Stimulated activated CD8-positive, alpha-beta memory T cell treated with anti-CD3 and anti-CD28 coated beads, Interleukin-4, amount 100 ng/mL, for 24 hours (primary cell): ENCODE measurements around the gene CYB5D1.

ENCODE experiments used
- DNase-seq: peaks from one replicate; pipeline ENCODE4 v3.0.0-alpha.2; 2020; ENCODE audit warnings: low read depth

Gene CYB5D1

DNA sequence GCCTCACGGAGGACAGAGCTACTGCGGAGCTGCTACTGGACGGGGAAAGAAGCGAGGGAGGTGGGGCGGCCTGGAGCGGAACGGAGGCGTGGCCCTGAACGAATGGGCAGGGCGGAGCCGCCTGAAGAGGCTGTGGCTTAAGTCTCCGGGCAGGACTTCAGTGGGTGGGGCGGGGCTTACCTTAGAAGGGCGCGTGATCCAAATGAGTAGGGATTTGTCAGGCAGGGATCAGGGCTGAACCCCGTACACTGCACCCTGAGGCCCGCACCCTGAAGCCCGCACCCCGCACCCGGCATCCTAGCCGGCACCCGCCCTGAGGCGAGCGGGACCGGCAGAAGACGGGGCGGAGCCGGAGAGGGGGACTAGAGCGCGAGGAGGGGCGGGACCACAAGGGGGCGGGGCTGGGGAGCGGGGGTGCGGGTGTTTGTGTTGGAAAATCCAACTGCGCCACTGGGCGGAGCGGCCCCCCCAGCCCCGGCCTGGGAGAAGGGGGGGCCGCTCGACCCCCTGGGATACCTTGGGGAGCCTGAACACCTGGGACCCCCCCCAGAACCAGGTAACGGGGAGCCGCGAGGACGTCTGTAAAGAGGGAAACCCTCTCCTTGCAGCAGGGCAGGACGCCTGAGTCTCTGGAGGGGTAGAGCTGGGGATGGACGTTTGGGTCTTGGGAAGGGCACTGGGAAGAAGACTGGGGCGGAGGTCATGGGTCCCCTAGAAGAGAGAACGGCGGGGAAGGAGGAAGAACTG lies 23.8 kb upstream of the CYB5D1 start, which contains the start of gene KDM6B:
TSS of gene KDM6B (plus strand) at position 423 of the 747 bp plus-strand sequence. CDS start 11,338 bp downstream, outside the sequence.
- peak; percentile 77 for DNase-seq

DNA sequence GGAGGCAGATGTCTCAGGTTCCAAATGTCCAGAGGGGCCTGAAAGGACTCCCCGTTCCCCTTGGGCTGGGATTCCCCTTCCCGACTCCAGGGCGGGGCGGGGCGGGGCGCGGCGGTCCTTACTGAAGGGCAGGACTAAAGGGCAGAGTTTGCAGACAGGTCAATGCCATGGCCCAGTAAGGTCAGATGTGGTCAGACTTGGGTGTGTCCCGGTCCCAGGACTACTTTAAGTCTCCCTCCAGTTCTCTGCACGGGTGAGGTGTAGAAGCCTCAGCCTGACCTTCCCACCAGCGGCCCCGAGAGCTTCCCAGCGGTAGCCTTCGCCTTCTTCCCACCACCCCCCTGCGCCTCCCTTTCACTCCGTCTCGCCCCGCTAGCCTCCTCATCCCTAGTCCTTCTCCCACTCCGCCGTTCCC lies 23.3 kb upstream of the CYB5D1 start:
- DNase-seq = no peak

DNA sequence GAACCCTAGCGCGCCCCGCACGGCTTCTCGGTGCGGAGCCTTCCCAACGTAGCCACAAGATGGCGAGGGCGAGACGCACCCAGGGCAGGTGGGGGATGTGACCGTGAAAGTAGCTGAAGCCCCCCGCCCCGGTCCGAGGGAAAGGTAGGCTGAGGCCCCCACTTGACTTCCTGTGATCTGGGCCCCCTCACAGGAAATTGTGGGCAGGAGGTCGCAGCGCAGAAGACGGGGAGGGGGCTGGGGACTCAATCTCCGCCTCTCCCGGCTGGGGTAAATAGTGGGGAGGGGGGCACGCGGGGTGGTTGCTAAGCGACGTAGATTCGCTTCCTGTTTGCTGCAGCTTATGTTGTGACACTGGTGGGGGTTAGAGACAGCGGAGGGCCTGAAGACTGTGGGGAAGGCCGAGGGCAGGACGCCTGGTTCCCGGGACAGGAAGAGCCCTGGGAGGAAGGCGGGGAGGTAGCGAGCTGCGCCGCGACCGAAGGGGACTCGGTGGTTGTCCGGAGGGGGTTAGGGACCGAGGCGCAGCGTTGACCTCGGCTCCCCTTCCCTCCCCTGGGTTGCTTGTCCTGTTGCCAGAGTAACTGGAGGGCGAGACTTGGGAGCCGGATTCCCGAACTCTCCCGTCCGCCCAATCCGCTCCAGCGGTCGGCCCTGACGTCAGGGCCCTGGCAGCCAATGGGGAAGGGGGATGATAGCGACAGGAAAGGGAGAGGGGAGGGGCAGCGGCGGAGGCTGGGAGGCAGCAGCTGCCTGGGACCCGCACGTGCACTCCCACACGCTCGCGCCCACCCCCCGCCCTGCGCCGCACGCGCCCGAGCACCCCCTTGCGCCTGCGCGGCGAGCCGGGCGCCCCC lies 22.6 kb upstream of the CYB5D1 start:
- DNase-seq = peak; percentile 82

DNA sequence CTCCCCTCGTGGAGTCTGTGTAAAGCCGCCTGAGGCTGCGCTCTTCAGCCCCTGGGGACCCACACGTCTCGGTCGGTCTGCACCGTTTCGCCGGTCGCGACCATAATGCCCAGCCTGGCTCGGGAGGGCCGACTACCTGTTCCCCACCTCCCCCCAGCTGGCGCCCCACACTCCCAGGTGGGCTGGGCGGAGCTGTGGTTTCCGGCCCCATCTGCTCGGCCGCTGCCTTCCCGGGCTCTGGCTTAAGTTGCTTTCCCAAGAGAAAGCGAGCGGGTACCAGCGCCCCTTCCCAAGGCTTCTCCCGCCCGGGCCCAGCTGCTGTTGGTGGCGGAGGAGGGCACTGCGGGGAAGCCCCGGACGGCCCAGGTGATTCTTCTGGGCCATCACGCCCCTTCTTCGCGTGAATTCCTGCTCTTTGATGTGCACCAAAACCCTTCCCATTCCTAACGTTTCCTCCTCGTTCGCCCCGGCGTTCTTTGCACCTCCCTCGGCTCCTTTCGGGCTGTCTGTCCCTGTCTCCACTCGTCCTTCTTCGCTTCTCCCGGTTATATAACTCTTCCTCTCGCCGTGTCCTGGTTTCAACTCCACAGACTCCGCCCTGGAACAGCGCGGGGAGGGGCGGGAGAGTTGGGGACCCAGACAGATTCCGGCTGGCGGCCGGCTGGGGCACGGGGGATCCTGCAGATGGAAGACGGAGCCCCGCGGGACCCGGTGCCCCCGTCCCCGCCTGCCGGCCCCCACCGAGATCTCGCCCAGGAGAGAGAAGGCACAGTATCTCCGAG lies 21.8 kb upstream of the CYB5D1 start:
- DNase-seq = no peak

DNA sequence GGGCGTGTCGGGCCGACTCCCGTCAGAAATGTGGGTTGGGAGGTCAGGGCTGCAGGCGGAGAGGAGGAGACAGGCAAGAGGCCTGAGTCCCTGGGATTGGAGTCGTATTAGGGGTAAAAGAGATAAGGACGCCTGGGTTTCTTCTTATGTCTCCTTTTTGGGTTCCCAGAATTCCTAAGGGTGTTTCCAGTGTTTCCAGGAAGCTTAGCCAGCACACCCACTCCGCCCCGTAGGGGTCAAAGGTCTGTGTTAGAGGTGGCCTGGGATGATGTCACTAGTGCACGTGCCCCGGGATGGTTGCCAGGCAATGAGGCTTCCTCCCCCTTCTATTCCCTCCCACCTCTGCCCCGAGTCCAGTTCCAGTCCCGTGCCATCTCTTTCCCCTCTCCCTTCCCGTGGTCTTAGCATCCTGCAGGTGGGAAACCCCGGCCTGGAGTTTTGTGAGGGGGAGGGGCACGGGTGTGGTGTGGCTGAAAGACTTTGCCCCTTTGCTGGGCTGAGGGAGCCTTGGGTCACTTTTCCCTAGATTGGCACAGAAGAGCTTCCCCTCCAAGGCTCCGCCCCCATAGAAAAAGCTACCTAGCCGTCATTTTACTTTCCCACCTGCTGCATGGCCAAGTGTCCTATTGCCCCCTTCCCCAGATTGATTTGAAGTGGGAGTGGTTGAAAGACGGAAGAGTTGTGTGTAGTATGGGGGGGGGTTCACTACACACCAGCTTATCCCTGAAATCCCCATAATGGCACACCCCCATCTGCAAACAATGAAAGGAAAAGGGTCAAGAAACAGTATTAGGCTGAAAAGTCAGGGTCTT lies 21.0 kb upstream of the CYB5D1 start:
- DNase-seq = peak; percentile 46

DNA sequence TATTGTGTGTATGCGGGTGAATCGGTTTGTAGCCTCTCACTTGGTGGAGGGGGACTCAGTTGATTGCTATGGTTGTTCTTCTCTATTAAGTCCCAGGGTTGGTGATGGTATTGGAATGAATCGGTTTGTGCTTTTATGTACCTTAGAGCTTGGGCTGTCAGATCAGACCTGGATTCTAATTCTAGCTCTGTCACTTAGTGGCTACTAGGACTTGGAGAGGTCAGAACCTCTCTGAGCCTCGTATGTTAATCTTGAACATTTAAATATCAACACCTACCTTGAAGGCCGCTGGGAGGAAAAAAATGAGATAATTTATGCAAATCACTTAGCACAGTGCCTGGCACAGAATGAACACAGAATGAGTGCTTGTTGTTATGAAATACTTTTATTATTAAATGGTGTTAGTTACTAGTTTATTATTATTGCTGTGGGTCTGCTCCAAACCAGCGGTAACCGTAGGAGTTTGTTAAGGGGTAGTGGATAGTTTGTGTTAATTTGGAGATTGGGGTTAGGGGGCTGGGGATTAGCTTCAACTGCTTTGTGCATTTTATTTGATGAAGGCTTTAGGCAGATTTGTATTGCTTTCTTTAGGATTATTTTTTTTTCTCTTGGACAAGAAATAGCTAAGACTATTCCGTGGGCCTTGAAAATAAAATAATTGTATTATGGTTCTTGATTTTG lies 20.3 kb upstream of the CYB5D1 start:
- DNase-seq = no peak

DNA sequence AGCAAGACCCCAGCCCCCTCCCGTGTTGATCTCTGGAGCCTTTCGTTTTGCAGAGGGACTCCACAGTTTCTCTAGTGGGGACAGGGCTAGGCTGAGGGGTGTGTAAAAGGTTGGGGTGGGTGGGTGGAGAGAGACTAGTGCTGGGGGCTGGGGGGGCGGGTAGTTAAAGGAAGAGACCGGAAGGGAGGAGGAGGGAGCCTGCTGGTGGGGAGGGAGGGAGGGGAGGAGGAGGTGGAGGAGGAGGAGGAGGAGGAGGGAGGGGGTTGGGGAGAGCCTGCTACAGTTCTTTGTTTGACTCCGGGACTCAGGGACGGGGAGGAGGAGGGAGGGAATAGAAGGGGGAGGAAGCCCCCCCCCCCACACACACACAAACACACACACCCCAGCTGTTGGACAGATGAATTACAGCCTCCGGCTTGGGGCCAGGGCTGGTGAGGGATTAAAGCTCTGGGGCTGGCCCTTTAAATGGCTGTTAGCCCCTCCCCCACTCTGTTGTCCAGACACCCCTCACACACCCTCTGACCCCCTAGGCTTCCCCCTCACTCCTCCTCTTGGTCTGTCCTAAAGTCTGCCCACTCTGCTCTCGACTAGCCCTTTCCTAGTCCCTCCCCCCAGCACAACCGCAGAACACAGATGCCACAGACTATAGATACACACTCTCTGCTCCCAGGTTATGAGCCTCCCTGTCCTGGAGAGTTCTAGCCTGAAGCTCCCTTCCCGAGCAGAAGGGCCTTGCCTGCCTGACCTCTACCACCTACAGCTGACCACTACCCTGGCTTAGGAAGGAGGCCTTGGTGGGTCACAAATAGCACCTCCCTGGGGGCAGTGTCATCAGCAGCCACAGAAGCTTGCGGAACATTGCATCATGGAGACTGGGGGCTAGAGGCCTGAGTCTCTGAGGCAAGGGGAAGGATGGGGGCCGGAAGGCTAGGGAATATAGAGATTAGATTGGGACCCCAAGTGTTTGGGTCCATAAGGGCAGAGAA lies 19.4 kb upstream of the CYB5D1 start:
- DNase-seq = no peak

DNA sequence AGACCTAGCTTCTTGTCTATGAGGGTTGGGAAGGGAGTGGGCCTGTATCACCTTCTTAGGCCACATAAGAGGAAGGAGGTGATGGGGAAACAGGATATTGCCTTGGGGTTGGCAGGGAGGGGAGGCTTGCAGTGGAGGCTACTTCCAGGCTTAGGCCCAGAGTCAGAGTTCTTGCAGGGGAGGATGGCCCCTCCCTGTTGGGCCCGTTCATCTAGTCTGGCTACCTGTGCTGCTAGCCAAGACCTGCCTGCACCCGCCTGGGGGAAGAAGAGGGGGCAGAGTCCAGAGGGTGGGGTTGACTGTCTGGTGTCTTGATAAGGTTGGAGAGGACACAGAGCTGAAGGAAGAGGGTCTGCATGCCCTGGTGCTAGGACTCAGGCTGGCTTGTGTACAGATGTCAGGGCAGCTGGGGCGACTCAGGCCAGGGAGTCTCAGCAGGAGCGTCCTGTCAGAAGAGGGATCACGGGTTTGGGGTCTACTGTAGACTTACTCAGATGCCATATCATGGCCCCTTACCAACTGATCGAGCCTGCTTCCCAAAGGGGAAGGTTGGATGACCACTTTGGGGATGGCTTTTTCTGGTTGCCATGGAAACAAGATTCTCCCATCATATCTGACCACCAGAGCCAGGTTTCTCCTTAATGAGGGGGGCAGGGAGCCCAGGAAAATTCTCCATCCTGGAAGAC lies 18.5 kb upstream of the CYB5D1 start:
- DNase-seq = no peak

DNA sequence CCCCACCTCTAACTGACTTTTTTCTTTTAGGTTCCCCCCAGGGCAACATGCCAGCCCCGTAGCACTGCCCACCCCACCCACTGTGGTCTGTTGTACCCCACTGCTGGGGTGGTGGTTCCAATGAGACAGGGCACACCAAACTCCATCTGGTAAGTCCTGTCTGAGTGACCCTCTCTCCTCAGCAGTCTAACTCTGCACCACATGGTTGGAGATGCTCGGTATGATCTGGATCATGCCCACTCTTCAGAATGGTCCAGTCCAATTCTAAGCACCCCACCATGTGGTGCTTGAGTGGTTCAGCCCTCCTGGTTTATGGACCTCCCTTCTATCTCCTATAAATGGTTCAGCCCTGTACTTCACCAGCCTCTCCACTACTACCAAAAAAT lies 17.9 kb upstream of the CYB5D1 start:
- no peak for DNase-seq

DNA sequence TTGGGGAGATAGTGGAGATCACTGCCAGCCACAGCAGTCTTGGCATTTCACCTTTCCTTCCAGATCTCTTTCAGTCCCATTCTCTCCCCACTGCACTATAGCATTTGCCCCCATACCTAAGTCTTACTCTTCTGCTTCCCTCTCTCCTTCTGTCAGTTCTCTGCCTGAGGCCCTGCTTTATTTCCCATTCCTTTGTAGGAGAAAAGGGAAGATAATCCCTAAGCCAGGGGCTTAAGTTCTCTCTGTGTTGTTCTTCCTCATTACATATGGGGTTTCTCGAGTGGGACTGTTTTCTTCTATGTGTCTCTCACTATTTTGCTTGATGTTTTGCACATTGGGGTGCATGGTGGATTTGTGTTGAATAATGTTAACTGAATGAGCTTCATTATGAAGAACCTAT lies 17.4 kb upstream of the CYB5D1 start:
- DNase-seq = no peak

DNA sequence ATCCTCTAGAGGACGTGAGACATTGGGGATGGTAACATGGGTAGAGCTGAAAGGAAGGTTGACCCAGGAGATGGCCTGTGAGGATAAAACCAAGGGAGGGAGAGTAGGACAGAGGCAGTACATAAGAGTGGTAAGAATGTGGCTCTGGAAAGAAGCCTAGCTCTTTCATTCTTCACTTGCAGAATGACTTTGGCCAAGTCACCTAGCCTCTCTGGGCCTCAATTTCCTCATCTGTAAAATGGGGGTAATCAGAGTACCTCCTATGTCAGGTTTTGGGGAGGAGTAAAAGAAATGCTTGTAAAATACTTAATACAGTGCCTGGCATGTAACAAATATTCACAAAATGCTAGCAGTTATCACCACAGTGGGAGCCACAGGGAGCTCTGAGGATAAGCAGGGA lies 16.9 kb upstream of the CYB5D1 start:
- no peak for DNase-seq

DNA sequence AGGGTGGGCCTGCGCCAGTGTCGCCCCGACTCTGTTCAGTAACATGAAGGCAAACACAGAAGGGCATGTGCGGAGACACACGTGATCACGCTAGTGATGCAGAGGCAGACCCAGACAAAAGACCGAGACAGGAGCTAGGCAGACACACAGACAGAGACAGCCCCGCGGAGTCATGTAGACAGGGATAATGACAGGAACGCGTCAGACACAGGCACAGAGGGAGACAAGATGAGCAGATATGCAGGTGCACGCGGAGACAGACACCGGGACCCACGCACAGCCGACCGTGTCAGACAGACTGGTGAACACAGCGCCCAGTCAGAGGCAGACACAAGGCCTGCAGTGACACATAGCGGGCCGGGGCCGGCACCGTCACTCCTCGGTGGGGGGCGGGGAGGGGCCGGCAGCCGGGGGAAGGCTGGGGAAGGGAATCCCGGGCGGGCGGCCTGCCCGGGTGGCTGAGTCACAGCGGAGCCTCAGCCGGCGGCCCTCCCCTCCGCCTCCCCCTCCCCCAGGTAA lies 16.3 kb upstream of the CYB5D1 start:
- DNase-seq = peak; percentile 92

DNA sequence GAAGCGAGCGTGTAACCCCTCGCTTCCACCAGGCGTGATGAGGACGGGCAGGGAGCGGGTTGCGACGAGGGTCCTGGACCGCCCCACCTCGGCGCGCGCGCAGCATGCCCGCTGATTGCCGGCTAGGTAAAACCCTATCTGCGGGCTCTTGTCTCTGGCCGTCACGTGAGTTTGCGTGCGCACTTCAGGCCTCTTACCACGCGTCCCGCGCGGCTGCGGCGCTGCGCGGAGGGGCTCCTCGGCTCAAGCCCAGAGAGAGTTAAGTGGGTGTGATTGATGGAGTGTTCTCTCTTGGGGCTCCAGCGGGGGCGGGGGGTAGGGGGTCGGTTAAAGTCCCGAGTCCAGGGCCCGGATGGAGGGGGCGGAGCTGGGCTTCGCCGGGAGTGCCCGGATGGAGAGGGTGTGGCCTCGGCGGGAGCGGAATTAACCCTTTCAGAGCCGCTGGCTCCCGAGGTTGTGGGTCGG lies 15.9 kb upstream of the CYB5D1 start:
- peak; percentile 79 for DNase-seq

DNA sequence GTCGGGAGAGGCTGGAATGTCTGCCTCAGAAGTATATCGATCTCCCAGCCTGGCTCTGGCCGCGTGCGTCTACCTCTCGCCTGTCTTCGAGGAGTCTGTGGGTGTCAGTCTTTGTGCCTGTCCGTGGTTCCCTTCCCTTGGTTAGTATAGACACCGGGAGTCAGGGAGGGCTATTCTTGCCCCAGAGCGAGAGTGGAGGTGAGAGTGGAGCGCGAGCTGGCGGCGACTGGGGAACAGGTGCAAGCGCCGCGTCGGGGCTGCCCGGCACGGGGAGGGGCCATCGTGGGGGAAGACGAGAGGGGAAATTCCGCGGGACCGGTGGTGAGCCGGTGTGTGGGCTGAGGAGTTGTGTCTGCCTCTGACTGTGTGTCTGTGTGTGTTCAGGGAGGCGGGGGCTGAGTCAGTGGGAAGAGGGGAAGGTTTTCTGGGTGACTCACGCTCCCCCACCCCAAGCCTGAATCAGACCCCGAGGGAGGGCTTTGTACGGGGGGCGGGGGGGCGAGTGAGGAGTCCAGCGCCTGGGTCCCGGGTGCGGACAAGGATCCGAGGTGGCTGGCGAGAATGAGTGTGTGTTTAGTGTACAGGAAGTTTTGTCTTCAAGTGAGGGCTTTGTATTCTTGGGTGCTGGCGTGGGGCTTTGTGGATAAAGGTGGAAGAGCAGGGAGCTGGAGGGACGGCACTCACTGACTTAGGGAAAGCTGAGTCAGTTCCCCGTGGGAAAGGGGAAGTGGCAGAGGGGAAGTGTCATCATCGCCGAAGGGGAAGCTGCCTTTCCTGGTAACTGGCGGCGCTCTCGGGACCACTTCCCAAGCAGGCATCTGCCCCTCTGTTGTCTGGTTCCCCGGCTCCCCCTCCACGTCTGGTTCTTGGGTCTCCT lies 15.2 kb upstream of the CYB5D1 start:
- DNase-seq = peak; percentile 95

DNA sequence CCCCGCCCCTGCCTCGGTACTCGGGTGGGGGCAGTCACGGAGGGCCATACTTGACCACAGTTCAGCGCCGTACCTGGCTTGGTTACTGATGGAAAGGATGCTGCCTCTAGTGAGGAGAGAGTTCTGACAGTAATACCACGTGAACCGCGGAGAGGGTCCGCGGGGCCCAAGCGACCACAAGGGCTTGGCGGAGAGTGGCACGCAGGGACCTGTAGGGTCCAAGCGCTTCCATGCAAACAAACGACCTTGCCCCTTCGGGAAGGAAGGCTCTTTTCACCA lies 14.6 kb upstream of the CYB5D1 start:
- peak; percentile 47 for DNase-seq

DNA sequence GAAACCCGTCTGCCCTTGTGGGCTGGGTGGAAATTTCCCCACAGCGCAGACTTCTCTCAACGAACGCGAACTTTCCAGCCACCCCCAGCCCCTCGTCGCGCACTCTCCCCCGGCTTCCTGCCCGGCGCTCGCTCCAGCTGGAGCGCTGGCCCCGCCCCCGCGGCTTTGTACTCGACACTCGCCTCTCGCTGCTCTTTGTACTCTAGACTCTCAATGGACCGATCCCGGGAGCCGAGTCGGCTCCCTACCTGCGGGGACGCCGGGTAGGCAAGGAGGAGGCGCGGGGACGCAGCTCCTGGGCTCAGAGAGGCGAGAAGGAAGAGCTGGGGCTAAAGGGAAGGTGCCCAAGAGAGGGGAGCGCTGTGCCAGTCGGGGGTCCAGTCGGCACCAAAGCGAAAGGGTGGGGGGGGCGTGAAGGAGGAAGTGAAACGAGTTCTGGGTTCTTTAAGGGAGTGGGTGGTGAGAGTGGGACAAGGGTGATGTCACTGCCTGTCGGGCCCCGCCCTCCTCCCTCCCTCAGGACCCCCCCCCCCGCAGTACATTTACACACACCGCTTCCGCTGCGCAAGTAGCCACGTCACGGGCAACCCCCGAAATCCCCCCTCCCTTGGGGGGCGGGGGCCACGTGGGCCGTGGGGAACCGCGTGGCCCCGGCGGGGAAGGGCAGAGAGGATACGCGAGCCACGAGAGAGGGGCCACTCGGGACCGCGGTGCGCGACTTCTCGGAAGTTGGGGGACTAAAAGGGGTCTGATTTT lies 14.1 kb upstream of the CYB5D1 start:
- DNase-seq = peak; percentile 83
